T-cell (primary cell): ENCODE measurements around the gene ATP6V0E2. TPM values are rescaled to one million over a fixed set of nuclear protein-coding genes. Genes with fewer than 3 reads are reported as not detected.

ENCODE experiments used
- ATAC-seq, 4 experiments: fragments of 200-7000 bp in 3 of 4; fragments of 150-1000 bp in 1 of 4; cut with Tn5 transposase; replicated peaks in 1 of 4; 1 replicate in 3 of 4; 2 replicates in 1 of 4; pipeline ENCODE4 v1.10.0; 2021; ENCODE audit warnings: moderate library complexity in 3 of 4, mild to moderate bottlenecking in 2 of 4, moderate number of reproducible peaks in 1 of 4
- CTCF ChIA-PET, 2 donors: fragments of 300-600 bp; sonication (Branson Sonifier 250); formaldehyde crosslinking; loops; one replicate each; lab custom pipeline; 2022; ENCODE audit warnings: antibody characterized with exemption in 2 of 2; lab: Charles Lee
- POLR2A ChIA-PET, 2 donors: fragments of 300-600 bp; sonication (Branson Sonifier 250); formaldehyde crosslinking; loops; one replicate each; lab custom pipeline; 2022; ENCODE audit warnings: antibody characterized with exemption in 2 of 2; lab: Charles Lee
- DNase-seq, 35 experiments: peaks; one replicate each; pipeline versions ENCODE4 v3.0.0 to v3.0.0-alpha.2; 2013 to 2023
- H3K27ac ChIP-seq: one replicate; pipeline ENCODE4 v1.5.1; 2013; ENCODE audit warnings: low read length
- H3K27me3 ChIP-seq, 2 experiments: replicated peaks in 1 of 2; 1 replicate in 1 of 2; 2 replicates in 1 of 2; pipeline versions ENCODE4 v1.6.1 to v1.7.0; 2013; ENCODE audit warnings: low read length in 1 of 2, mixed read lengths in 1 of 2; ENCODE audit not compliant: control insufficient read depth in 2 of 2, insufficient read depth in 2 of 2; ENCODE audit errors: extremely low read depth in 1 of 2
- H3K36me3 ChIP-seq, 2 donors: 1 replicate in 1 of 2; 2 replicates in 1 of 2; pipeline versions ENCODE4 v1.6.1 to v1.7.0; 2013; ENCODE audit warnings: low read length in 1 of 2; ENCODE audit not compliant: control insufficient read depth in 2 of 2, insufficient read depth in 1 of 2; ENCODE audit errors: extremely low read depth in 1 of 2
- H3K4me1 ChIP-seq, 2 experiments: 1 replicate in 1 of 2; 2 replicates in 1 of 2; pipeline versions ENCODE4 v1.6.1 to v1.7.0; 2013; ENCODE audit warnings: low read length in 2 of 2, mixed read lengths in 1 of 2; ENCODE audit not compliant: insufficient read depth in 2 of 2, control insufficient read depth in 1 of 2; ENCODE audit errors: extremely low read depth in 1 of 2
- H3K4me3 ChIP-seq, 2 donors: 1 replicate in 1 of 2; 2 replicates in 1 of 2; pipeline versions ENCODE4 v1.5.1 to v1.7.0; 2013; ENCODE audit warnings: mild to moderate bottlenecking in 2 of 2, low read length in 1 of 2, moderate library complexity in 1 of 2; ENCODE audit not compliant: control insufficient read depth in 1 of 2; ENCODE audit errors: extremely low read depth in 1 of 2
- H3K9me3 ChIP-seq: 2 replicates; pipeline ENCODE4 v1.7.0; 2013
- H3K27ac Mint-ChIP-seq, 2 donors: one replicate each; pipeline ENCODE4 v1.8.0; 2020 to 2021; ENCODE audit warnings: mild to moderate bottlenecking in 2 of 2, mixed read lengths in 2 of 2
- H3K27me3 Mint-ChIP-seq, 2 donors: one replicate each; pipeline ENCODE4 v1.8.0; 2021 to 2022; ENCODE audit warnings: mixed read lengths in 2 of 2
- H3K36me3 Mint-ChIP-seq: one replicate; pipeline ENCODE4 v1.8.0; 2021; ENCODE audit warnings: mixed read lengths
- H3K4me1 Mint-ChIP-seq, 3 donors: one replicate each; pipeline ENCODE4 v1.8.0; 2020 to 2022; ENCODE audit warnings: mixed read lengths in 3 of 3, mild to moderate bottlenecking in 1 of 3
- H3K4me3 Mint-ChIP-seq, 3 donors: one replicate each; pipeline ENCODE4 v1.8.0; 2020 to 2022; ENCODE audit warnings: mild to moderate bottlenecking in 3 of 3, mixed read lengths in 3 of 3, moderate library complexity in 3 of 3
- H3K9me3 Mint-ChIP-seq, 3 donors: one replicate each; pipeline ENCODE4 v1.8.0; 2020 to 2022; ENCODE audit warnings: mixed read lengths in 3 of 3
- WGBS: methylation state at CpG from one replicate; pipeline ENCODE4 v1.1.5; 2013; ENCODE audit warnings: missing lambda C conversion rate; ENCODE audit not compliant: insufficient coverage; 5-methylcytosine and 5-hydroxymethylcytosine counted together
- total RNA-seq, 35 experiments: library from RNA in 6 of 35; stranded (reverse) in 6 of 35; fragments of 120-200 nt in 1 of 35; gene quantifications; one replicate each; pipeline versions ENCODE4 v1.2.1 to v1.2.4 and lab custom pipeline; 2013 to 2026

The ATP6V0E2 gene
- total RNA-seq, 5 donors from 2014 or later (not counting 1 experiment from before 2014, with no cell fraction given), result 48.5 to 79.4 (median 63.9) TPM

- 87% methylated on average over 8 of the region's 9 CpGs for WGBS
- Mint-ChIP-seq H3K36me3 (peaks cover 21% of the 10 kb centered on the region), H3K4me3 (no peak overlapping the region), H3K4me1 (peaks cover 44 to 58% (median 46%) of the 10 kb centered on the region in 3 donors), H3K9me3 (no peaks in the 10 kb centered on the region), H3K27me3 (no peaks in the 10 kb centered on the region), H3K27ac (no peak overlapping the region)
- ChIA-PET POLR2A (no interaction called here), CTCF (no interaction called here)
- Histone ChIP-seq H3K4me3 (no peak overlapping the region), H3K9me3 (no peaks in the 10 kb centered on the region), H3K4me1 (peaks cover 30 to 37% of the 10 kb centered on the region in 2 experiments), H3K27me3 (no peaks in the 10 kb centered on the region), H3K27ac (no peak overlapping the region), H3K36me3 (peaks cover 4 to 24% of the 10 kb centered on the region in 2 donors)
- ATAC-seq (no peak), DNase-seq (no peak)
Measured at GRCh38 chr7:149851449-149851848, 22.3 kb upstream of the ATP6V0E2 start.

GRCh38 chr7:149853157-149853556 is 20.6 kb upstream of the ATP6V0E2 start:
- Histone ChIP-seq H3K36me3 (peaks cover 4 to 21% of the 10 kb centered on the region in 2 donors), H3K4me1 (peaks cover 40 to 45% of the 10 kb centered on the region in 2 experiments), H3K9me3 (no peaks in the 10 kb centered on the region), H3K27me3 (no peaks in the 10 kb centered on the region), H3K4me3 (no peak overlapping the region), H3K27ac (no peak overlapping the region)
- ChIA-PET CTCF (interaction anchor here in 1 of 2 donors (2.2 kb wide), 1 partner anchor 12 kb away, joined by 7 read pairs; no protein-coding TSS in a partner anchor), POLR2A (no interaction called here)
- DNase-seq (no peak), ATAC-seq (no peak)
- Mint-ChIP-seq H3K4me1 (peaks cover 54 to 65% (median 58%) of the 10 kb centered on the region in 3 donors), H3K27me3 (no peaks in the 10 kb centered on the region), H3K27ac (no peak overlapping the region), H3K36me3 (peaks cover 16% of the 10 kb centered on the region), H3K4me3 (no peak overlapping the region), H3K9me3 (no peaks in the 10 kb centered on the region)
- 100% methylated on average over 3 of the region's 9 CpGs for WGBS

- DNase-seq (peak in 25 of 35 experiments; percentile 19 to 60 (median 43)), ATAC-seq (peak; percentile 68 to 75 (median 72))
- Histone ChIP-seq H3K9me3 (no peaks in the 10 kb centered on the region), H3K4me1 (peaks cover 39 to 42% of the 10 kb centered on the region in 2 experiments), H3K27me3 (no peaks in the 10 kb centered on the region), H3K36me3 (peaks cover 0 to 20% of the 10 kb centered on the region in 2 donors), H3K4me3 (no peak overlapping the region), H3K27ac (peak overlapping the region; percentile 49)
- no peaks in the 10 kb centered on the region for H3K9me3 Mint-ChIP-seq
- H3K4me1 Mint-ChIP-seq, result peaks cover 54 to 65% (median 59%) of the 10 kb centered on the region in 3 donors
- POLR2A ChIA-PET, result interaction anchor here in 1 of 2 donors (0.5 kb wide), 1 partner anchor 15 kb away, joined by 9 read pairs; no protein-coding TSS in a partner anchor
- H3K36me3 Mint-ChIP-seq, result peaks cover 20% of the 10 kb centered on the region
- H3K4me3 Mint-ChIP-seq, result peak overlapping the region in 1 of 3 donors; percentile 68
- CTCF ChIA-PET, result interaction anchor here in 1 of 2 donors (0.8 to 2.2 kb wide), 4 partner anchors 11 to 29 kb away, joined by 4 to 7 read pairs (median 5); no protein-coding TSS in a partner anchor
- H3K27ac Mint-ChIP-seq, result peak overlapping the region; percentile 85
- WGBS, result 31% methylated on average over 7 of the region's 13 CpGs
- no peaks in the 10 kb centered on the region for H3K27me3 Mint-ChIP-seq
Measured at GRCh38 chr7:149854611-149855360, 19.0 kb upstream of the ATP6V0E2 start.

- peaks cover 0 to 22% of the 10 kb centered on the region in 2 donors for H3K36me3 ChIP-seq
- DNase-seq (no peak), ATAC-seq (no peak)
- peak overlapping the region; percentile 49 for H3K27ac ChIP-seq
- H3K4me1 Mint-ChIP-seq, result peaks cover 52 to 57% (median 56%) of the 10 kb centered on the region in 3 donors
- 98% methylated on average over 10 of the region's 16 CpGs for WGBS
- H3K4me3 Mint-ChIP-seq, result peak overlapping the region in 1 of 3 donors; percentile 68
- ChIA-PET POLR2A (no interaction called here), CTCF (interaction anchor here in 1 of 2 donors (2.2 kb wide), 1 partner anchor 10 kb away, joined by 7 read pairs; no protein-coding TSS in a partner anchor)
- H3K27me3 Mint-ChIP-seq, result no peaks in the 10 kb centered on the region
- peaks cover 32 to 36% of the 10 kb centered on the region in 2 experiments for H3K4me1 ChIP-seq
- H3K36me3 Mint-ChIP-seq, result peaks cover 28% of the 10 kb centered on the region
- peak overlapping the region; percentile 85 for H3K27ac Mint-ChIP-seq
- H3K4me3 ChIP-seq, result no peak overlapping the region
- H3K9me3 ChIP-seq, result no peaks in the 10 kb centered on the region
- no peaks in the 10 kb centered on the region for H3K27me3 ChIP-seq
- no peaks in the 10 kb centered on the region for H3K9me3 Mint-ChIP-seq
Measured at GRCh38 chr7:149855361-149856305, 18.1 kb upstream of the ATP6V0E2 start.

GRCh38 chr7:149856583-149856982 is 17.2 kb upstream of the ATP6V0E2 start:
- Mint-ChIP-seq H3K27me3 (no peaks in the 10 kb centered on the region), H3K9me3 (no peaks in the 10 kb centered on the region), H3K4me1 (peaks cover 51 to 61% (median 53%) of the 10 kb centered on the region in 3 donors), H3K4me3 (peak overlapping the region; percentile 28 to 68 (median 29)), H3K27ac (peak overlapping the region; percentile 85), H3K36me3 (peaks cover 31% of the 10 kb centered on the region)
- H3K27ac ChIP-seq, result peak overlapping the region; percentile 11
- no peak overlapping the region for H3K4me3 ChIP-seq
- WGBS, result 20% methylated on average over 4 of the region's 8 CpGs
- peaks cover 36 to 39% of the 10 kb centered on the region in 2 experiments for H3K4me1 ChIP-seq
- H3K36me3 ChIP-seq, result peaks cover 4 to 32% of the 10 kb centered on the region in 2 donors
- peak in 7 of 35 experiments; percentile 25 to 51 (median 38) for DNase-seq
- H3K27me3 ChIP-seq, result no peaks in the 10 kb centered on the region
- no peaks in the 10 kb centered on the region for H3K9me3 ChIP-seq
- CTCF ChIA-PET, result no interaction called here
- ATAC-seq, result peak; percentile 64 to 95 (median 78)
- POLR2A ChIA-PET, result no interaction called here

GRCh38 chr7:149859369-149859768 is 14.4 kb upstream of the ATP6V0E2 start:
- no peaks in the 10 kb centered on the region for H3K27me3 Mint-ChIP-seq
- no peaks in the 10 kb centered on the region for H3K9me3 Mint-ChIP-seq
- DNase-seq (peak in 1 of 35 experiments; percentile 17), ATAC-seq (no peak)
- peaks cover 5 to 36% of the 10 kb centered on the region in 2 donors for H3K36me3 ChIP-seq
- H3K27me3 ChIP-seq, result no peaks in the 10 kb centered on the region
- H3K4me3 Mint-ChIP-seq, result no peak overlapping the region
- CTCF ChIA-PET, result no interaction called here
- H3K4me1 Mint-ChIP-seq, result peaks cover 64 to 79% (median 73%) of the 10 kb centered on the region in 3 donors
- WGBS, result 86% methylated on average over 6 of the region's 6 CpGs
- no peak overlapping the region for H3K27ac ChIP-seq
- POLR2A ChIA-PET, result no interaction called here
- no peaks in the 10 kb centered on the region for H3K9me3 ChIP-seq
- H3K4me1 ChIP-seq, result peaks cover 46 to 66% of the 10 kb centered on the region in 2 experiments
- H3K27ac Mint-ChIP-seq, result no peak overlapping the region
- H3K36me3 Mint-ChIP-seq, result peaks cover 27% of the 10 kb centered on the region
- no peak overlapping the region for H3K4me3 ChIP-seq
